GM18520 (cell line): ENCODE measurements around the gene ATG2A.

Experiments
- ATAC-seq: cut with Tn5 transposase; IDR thresholded peaks from one replicate; pipeline ENCODE4 v1.9.1; 2021; ENCODE audit not compliant: unreplicated experiment

The ATG2A gene

DNA sequence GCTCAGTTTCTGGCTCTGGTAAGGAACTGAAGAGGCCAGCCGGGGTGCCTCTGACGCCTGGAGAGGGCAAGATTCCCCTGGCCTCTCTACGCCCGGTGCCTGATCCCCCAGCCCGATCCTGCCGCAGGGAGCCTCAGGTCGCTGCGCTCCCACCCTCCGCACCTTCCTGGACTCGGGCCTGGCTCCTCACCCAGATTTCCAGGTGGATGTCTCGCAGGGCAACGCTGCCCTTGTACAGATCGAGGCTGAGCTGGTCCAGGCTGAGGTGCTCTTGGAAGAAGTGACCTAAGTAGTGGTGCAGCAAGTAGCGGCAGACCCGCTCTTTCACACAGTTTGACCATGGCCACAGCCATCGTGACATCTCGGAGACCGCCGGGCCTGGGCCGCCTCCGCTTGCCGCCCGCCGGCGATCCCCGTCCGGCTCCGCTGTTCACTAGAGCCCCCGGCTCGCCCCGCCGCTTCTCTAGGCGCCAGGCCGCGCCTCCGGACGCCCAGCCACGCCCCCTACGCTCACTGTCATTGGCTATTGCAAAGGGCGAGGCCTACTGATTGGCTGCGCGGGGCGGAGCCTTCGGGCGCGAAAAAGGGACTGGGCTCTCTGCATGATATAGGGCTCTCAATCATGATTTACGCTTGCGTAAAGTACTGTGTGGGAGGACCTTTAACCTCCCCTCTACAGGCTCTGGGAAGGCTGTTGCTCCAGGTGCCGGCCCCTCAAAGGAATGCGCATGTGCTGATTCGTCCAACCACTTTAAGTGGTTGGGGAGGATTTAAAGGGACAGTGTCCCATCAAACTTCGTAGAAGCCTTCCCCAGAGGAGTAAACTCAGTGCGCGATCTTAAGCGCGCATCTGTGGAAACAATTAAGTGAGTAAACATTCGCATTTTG lies at the start of gene ATG2A:
TSS of gene ATG2A (minus strand) at position 435 of the 888 bp plus-strand sequence. CDS start at position 361, 74 bp downstream.
- ATAC-seq: peak; percentile 95

DNA sequence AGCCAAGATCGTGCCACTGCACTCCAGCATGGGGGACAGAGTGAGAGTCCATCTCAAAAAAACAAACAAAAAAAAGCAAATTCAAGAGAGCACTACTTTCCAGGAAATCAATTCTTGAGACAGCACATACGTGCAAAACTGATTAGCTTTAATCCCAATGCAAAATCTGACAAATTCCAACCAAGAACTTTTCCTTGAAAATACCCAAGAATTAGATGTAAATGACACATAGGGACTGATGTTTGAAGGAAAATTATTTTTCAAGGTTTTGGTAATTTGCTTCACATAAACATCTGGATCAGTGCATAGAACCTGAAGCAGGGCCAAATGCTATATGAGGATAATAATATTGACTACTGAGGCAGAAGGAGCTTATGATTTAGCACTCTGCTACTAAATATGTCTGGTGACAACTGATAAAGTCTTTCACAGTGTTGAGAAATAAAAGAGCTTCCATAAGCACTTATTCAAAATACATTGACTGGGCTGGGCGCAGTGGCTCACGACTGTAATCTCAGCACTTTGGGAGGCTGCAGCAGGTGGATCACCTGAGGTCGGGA lies 46.1 kb upstream of the ATG2A start:
- ATAC-seq: no peak

DNA sequence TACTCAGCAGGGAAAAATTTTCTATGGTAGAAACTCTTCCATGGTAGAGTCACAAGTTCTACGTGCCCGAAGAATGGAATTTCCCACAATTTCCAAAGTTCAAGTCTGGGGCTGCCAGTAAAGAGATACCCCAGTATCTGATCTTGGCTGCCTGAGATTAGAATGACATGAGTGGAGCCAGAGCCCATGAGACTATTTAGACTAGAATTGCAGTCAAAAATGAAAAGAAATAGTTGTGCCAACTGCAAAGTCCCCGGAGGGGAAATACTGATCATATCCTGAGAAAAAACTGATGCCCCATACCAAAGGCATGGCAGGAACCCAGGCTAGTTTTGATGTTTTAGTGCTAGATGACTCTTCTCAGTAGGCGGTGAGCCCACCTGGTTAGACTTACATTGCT lies 43.7 kb upstream of the ATG2A start:
- no peak for ATAC-seq

DNA sequence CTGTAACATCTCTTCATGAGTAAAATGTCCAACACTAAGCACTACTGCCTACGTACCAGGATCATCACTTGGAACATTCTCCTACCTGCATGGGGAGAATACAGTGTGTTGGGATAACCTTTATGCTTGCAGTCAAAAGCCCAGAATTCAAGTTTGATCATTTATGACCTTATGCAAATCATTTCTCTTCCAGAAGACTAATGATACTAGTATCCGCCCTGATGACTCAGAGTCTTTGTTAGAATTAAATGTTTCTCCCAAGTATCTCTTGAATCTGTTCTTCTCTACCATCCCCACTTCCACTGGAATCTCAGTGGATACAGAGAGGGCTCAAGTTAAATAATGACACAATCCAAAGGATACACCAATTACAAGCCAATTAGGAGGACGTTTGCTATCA lies 42.5 kb upstream of the ATG2A start:
- no peak for ATAC-seq

DNA sequence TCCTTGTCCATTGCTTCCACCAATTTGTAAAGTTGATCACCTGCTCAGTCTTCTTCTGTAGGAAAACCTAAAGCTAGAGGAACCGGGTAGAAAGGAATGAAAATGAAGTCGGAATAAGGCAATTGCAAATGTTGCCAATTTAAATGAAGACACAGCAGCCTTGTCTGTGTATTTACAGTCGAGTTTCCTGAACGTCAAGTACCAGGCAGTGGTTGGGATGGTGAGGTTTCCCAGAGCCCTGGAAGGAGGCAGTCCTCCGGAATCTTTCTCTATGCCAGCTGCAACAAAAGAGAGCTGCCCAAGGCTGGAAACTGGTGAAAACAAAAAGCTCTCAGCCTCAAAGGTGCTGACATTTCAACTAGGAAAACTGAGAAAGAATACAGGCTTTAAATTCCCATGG lies 37.2 kb upstream of the ATG2A start:
- no peak for ATAC-seq

DNA sequence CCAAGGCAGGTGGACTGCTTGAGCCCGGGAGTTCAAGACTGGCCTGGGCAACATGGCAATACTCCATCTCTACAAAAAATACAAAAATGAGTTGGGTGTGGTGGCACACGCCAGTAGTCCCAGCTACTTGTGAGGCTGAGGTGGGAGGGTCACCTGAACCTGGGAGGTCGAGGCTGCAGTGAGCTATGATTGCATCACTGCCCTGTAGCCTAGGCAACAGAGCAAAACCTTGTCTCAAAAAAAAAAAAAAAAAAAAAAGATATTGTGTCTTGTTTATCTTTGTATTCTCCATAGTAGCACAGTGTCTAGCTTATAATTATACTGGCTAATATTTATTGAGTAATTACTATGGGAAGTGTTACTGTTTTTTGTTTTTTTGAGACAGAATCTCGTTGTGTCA lies 34.5 kb upstream of the ATG2A start:
- no peak for ATAC-seq

DNA sequence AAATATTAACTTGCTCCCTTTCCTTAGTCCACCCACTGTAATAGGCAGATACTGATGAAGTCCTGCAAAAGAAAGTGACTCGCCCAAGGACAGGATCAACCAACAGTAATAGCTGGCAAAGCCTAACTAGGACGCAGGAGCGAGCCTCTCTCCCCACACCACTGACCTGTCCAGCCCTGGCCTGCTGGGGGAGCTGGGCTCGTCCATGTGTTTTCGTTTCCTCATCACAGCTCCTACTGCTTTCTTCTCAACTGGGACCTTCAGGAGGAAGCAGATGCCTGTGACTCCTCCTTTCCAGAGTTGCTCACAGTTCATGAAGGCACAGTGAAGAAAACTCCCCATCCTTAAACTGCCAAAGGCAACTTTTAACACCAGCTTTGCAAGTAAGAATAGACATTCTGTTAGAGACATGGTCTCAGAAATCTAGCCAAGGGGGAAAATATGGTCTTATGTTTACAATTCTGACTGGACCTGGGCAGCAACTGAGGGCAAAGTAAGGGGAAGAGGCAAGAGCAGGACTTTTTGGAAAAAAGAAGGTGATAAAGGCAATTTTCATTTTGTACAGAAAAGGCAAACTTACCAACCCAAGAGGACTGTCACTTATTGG lies 30.3 kb upstream of the ATG2A start:
- ATAC-seq: no peak

DNA sequence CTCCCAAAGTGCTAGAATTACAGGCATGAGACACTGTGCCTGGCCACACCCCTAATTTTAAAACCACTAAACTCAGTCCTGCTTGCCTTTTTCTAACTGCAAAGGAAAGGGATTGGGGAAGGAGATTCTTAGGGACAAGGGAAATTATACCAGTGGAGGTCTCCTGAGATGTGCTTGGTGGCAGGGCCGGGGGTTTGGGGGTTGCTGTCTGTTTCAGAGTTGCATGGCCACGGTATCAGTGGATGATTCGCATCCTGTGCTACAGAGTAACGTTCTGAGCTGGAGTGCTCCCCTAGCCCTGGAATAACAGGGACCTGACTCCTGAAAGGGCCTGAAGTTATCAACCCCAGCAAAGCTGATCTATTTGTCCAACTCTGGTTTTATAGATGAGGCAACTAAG lies 19.5 kb upstream of the ATG2A start:
- no peak for ATAC-seq

DNA sequence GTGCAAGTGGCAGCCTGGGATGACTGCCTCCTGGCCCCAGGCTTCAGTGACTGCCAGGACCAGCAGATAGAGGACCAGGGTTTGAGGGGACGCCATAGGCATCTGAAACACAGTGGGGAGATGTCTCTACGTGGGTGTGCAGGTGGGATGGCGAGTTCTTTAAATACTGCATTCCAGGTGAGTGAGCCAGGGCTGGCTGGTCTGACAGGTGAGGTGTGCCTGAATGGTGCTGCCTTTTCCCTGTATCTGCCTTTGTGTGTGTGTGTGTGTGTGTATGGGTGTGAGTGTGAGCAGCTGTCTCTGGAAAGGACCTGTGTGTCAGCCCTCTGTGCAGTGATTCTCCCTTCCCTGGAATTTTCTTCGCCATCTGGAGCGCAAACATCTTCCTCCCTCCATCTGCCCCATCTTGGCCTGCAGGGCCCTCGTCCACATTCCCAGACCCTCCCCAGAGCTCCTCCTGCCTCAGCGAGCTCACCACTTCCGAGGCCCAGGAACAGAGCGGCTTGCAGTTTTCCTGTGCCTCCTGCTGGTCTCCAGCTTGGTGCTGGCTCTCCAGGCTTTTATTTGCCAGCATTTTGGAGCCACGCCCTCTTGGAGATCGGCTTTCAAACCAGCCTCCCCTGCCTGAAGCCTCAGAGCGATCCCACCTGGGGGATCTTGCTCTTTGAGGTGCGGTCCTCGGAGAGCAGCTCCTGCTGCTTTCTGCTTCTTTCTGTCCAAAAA lies 18.5 kb upstream of the ATG2A start, which contains the start of gene GPHA2:
TSS of gene GPHA2 (minus strand) at position 535 of the 723 bp plus-strand sequence. CDS start at position 102, 433 bp downstream.
- no peak for ATAC-seq

DNA sequence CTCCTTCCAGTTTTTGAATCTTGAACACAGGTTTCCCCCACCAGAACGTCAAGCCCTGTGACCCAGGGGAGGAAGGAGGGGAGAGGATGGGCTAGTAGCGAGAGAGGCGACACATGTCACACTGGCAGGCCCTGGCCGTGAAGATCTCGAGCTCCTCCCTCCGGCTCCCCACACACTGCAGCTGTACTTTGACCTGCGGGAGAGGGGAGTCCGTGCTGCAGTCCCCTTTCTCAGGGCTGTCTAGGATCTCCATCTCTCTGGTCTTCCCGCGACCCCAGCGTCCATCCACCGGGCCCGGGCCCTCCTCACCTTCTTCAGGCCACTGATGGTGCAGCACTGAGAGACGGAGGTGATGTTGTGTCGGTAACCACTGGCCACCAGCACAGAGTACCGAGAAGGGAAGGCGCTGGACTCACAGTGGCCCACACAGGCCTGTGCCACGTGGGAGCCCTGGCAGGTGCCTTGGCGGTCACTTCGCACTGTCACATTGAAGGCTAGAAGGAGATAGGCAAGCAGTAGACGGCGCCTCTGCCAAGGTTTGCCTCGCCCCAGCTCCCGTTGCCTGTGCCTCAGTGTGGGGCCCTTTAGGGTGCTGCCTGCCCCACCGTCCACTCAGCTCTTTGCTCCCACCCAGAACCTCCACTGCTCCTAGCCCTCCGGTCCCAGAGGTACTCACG lies 17.8 kb upstream of the ATG2A start:
- no peak for ATAC-seq

DNA sequence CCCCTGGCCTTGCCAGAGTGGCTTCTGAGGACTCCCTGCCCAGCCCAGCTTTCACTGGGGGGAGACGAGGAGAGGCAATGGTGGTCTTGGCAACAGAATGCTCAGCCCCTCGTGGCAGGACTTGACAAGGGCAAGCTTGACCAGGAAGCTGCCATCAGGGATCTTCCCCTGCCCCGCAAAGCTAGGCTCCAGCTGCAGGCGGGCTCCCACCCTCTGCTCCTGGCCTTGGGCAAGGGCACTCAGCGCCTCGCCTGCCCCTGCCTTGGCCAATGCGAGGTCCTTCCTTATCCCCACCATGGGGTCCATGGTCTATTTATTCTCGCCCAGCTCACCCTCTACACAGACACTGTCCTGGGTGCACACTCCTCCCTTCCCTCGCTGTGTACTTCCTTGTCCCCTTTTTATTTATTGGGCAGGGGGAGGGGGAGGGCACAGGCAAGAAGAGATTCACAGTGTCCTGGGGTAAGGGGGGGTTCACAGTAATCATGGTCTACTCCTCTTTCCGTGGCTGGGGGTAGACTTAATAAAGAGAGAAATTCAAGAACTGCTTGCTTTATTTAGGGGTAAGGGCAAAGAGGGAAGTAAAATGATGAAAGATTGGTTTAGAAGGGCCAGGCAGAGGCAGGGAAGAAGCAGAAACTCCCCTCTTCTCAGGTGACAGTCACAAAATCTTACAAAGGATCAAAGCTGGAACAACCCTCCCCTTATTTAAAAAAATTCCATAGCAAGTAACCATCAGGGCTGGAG lies 17.1 kb upstream of the ATG2A start:
- no peak for ATAC-seq

DNA sequence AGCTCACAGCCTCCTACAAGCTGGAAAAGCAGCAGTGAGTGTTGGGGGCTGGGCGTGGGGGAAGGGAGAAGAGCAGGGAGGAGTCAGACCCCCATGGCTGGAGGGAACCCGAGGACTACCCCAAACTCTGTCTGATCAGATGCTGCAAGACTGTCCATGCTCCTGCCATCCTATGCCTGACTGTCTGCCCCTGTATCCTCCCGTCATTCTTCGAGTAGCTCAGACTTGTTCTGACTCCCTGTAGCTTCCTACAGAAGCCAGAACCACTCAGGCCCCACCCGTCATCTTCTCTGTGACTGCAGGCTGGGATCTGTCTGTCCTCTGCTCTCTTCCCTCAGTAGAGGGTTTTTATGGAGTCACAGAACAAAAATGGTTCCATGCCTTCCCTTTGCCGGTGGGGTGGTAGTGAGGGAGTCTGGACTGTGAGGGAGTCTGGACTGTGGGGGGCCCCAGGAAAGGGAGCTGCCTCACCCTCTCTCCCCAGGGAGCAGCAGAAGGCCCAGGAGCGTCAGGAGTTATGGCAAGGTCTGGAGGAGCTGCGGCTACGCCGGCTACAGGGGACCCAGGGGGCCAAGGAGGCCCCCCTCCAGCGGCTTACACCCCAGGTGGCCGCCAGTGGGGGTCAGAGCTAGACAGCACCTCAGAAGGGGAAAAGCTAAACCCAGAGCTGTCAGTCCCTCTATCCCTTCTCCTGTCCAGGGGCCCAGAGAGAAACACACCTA lies 16.4 kb upstream of the ATG2A start:
- no peak for ATAC-seq

DNA sequence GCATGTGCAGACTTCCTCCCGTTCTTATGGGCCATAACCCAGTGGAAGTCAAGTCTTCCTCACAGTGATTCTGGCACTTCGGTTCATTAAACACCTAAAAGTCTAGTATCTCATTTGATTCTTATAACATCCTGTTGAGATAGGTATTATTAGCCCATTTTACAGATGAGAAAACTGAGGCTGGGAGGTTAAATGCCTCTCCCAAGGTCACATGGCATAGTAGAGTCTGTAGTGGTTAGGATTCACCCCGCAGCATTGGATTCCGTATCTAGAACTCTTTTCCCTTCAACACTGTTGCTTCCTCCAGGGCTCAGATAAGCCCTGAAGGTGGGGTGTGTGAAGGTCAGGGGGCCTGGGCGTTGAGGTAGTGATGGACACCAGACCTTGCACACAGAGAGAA lies 15.3 kb upstream of the ATG2A start:
- no peak for ATAC-seq

DNA sequence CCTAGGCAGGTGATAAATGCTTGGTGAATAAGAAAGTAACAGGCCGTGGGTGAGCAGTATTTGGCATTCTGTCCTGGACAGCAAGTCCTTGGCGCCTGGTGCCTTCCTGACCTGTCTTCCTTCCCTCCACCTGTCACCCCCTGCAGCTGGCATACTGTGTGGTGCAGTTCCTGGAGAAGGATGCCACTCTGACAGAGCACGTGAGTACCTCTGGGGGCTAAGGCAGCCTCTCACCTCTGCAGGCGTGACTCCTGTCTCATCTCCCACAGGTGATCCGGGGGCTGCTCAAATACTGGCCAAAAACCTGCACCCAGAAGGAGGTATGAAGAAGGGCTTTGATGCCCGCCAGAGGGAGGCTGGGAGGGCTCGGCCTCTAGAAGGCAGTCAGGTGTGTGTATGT lies 14.3 kb upstream of the ATG2A start:
- ATAC-seq: no peak

DNA sequence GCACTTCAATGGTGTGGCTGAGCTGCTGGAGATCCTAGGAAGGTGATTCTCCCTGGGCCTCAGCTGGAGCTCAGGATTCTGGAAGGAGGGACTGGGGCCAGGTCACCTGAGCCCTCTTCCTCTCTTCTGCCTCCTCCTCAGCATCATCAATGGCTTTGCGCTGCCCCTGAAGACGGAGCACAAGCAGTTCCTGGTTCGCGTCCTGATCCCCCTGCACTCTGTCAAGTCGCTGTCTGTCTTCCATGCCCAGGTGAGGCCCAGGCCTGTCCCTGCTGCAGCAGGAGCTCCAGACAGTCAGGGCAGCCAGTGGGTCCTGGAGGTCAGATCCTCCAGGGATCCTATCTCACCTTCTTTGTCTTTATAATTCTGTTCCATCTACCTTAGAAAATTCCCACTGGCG lies 13.3 kb upstream of the ATG2A start:
- ATAC-seq: no peak

DNA sequence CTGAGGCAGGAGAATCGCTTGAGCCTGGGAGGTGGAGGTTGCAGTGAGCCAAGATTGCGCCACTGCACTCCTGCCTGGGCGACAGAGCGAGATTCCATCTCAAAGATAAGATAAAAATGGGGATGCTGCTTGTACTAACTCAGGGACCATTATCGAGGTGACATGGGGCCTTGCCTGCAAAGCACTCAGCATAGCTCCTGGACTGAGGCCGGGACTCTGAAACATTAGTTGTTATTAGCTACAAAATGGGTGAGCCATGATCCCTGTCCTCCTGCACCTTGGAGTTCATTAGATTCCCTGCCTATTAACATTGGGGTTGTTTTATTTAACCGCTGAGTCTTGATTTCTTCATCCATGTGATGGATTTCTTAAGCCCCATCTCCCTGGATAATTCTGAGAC lies 12.6 kb upstream of the ATG2A start:
- no peak for ATAC-seq

DNA sequence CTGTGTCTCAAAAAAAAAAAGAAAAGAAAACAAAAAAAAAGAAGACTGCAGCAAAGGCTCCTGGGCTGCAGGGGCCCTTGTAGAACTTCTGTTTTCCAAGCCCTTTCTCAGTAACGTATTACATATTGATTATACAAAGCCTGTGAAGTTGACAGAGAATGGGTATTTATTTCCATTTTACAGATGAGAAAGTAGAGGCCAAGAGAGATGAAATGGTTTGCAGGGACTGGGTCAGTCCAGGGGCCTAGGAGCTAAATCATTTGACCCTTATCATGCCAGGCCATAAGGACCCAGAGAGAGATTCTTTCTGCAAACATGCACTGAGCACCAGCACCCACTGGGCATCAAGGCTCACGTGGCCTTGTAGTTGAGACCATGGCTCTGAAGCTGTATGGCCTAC lies 11.9 kb upstream of the ATG2A start:
- no peak for ATAC-seq

DNA sequence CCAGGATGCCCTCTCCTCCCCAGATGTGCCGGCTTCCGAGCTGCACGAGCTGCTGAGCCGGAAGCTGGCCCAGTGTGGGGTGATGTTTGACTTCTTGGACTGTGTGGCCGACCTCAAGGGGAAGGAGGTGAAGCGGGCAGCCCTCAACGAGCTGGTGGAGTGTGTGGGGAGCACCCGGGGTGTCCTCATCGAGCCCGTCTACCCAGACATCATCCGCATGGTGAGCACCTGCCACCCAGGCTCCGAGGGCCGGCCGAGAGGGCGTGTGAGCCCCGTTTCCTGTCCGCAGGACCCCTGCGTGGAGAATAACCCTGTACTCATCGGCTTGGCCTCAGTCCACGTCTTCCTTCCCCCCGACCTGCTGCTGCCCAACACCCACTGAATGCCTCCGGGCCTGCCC lies 9.7 kb upstream of the ATG2A start:
- no peak for ATAC-seq
